Neutrophil (primary cell): ENCODE results near the gene TMEM198.

ENCODE experiments used
- H3K27ac ChIP-seq: fragments of 200-600 bp; sonication (generic); 2 replicates; pipeline ENCODE4 v1.5.1; 2016; ENCODE audit warnings: mild to moderate bottlenecking, moderate library complexity
- H3K27me3 ChIP-seq: fragments of 200-600 bp; sonication (generic); 2 replicates; pipeline ENCODE4 v1.6.0; 2016; ENCODE audit warnings: mild to moderate bottlenecking
- H3K36me3 ChIP-seq: fragments of 200-600 bp; sonication (generic); 2 replicates; pipeline ENCODE4 v1.5.1; 2017
- H3K4me1 ChIP-seq, 2 experiments: fragments of 200-600 bp in 1 of 2; sonication (generic) in 1 of 2; 1 replicate in 1 of 2; 2 replicates in 1 of 2; pipeline versions ENCODE4 v1.5.1 to v1.6.1; 2013 to 2016; ENCODE audit warnings: low read depth in 1 of 2, low read length in 1 of 2, mild to moderate bottlenecking in 1 of 2, moderate library complexity in 1 of 2; ENCODE audit not compliant: control insufficient read depth in 1 of 2, insufficient read depth in 1 of 2
- H3K4me3 ChIP-seq, 2 experiments: fragments of 200-600 bp in 1 of 2; sonication (generic) in 1 of 2; 1 replicate in 1 of 2; 2 replicates in 1 of 2; pipeline ENCODE4 v1.5.1; 2013 to 2016; ENCODE audit warnings: low read depth in 1 of 2, low read length in 1 of 2, mild to moderate bottlenecking in 1 of 2, moderate library complexity in 1 of 2
- H3K9me3 ChIP-seq: fragments of 200-600 bp; sonication (generic); 2 replicates; pipeline ENCODE4 v1.5.1; 2016
- TF ChIP-seq, protein P1 (sequence below): fragments of 200-600 bp; sonication (generic); IDR thresholded peaks from 2 replicates; pipeline ENCODE4 v1.5.1; 2016; ENCODE audit warnings: antibody characterized with exemption

Gene TMEM198

DNA sequence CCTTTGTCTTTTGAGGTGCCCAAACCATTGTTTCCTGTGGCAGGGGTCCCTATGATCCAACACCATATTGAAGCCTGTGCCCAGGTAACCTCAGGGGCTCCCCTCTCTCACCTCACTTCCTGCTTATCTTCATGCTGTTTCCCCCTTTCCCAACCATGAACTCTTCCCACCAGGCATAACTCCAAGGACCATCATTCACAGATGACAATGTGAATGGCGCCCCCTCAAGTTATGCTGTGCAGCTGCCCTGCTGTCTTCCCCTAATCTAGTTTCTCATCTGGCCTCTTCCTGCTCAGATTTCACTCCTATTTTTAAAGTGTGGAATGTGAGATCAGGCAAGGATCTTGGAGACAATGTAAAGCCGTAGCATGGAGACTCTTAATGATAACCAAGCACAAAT, 43.7 kb upstream of the TMEM198 start:
- peaks cover 28% of the 10 kb centered on the region for H3K36me3 ChIP-seq
- H3K9me3 ChIP-seq, result no peaks in the 10 kb centered on the region
- peaks cover 26% of the 10 kb centered on the region for H3K27me3 ChIP-seq
- H3K4me3 ChIP-seq, result no peak overlapping the region
- H3K27ac ChIP-seq, result no peak overlapping the region
- peaks cover 27 to 32% of the 10 kb centered on the region in 2 experiments for H3K4me1 ChIP-seq
- TF ChIP-seq, protein P1, sequence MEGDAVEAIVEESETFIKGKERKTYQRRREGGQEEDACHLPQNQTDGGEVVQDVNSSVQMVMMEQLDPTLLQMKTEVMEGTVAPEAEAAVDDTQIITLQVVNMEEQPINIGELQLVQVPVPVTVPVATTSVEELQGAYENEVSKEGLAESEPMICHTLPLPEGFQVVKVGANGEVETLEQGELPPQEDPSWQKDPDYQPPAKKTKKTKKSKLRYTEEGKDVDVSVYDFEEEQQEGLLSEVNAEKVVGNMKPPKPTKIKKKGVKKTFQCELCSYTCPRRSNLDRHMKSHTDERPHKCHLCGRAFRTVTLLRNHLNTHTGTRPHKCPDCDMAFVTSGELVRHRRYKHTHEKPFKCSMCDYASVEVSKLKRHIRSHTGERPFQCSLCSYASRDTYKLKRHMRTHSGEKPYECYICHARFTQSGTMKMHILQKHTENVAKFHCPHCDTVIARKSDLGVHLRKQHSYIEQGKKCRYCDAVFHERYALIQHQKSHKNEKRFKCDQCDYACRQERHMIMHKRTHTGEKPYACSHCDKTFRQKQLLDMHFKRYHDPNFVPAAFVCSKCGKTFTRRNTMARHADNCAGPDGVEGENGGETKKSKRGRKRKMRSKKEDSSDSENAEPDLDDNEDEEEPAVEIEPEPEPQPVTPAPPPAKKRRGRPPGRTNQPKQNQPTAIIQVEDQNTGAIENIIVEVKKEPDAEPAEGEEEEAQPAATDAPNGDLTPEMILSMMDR, result no peak

DNA sequence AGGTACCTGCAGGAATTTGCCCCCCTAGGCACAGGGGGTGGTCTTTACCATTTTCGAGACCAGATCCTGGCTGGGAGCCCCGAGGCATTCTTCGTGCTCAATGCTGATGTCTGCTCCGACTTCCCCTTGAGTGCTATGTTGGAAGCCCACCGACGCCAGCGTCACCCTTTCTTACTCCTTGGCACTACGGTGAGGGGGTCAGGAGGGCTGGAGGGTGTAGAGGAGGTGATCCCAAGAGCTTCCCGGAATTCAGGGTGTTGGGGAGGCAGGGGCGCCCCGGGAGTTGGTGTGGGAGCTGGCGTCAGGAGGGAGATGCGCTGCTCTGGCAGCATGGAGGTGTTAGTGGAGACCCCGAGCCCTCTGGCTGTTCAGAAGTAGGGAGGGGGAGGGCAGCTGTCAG, 42.0 kb upstream of the TMEM198 start:
- Histone ChIP-seq H3K27ac (no peak overlapping the region), H3K4me1 (peaks cover 22 to 29% of the 10 kb centered on the region in 2 experiments), H3K36me3 (peaks cover 45% of the 10 kb centered on the region), H3K9me3 (no peaks in the 10 kb centered on the region), H3K4me3 (no peak overlapping the region), H3K27me3 (peaks cover 9% of the 10 kb centered on the region)
- TF ChIP-seq, protein P1, result no peak

DNA sequence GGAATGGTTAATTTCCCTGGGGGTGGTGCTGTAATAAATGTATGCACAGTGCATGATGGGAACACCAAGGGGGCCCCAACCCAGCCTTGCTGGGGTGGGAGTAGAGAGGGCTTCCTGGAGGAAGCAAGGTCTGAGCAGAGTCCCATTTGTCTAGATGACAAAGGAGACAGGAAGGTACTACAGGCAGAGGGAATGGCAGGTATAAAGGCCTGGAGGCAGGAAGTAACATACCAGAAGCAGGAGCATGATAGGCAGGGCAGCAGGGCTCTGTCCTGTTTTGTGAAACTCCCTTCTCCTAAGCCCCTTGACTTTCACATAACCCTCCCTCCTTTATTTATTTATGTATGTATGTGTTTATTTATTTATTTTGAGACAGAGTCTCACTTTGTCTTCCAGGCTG, 41.2 kb upstream of the TMEM198 start:
- no peaks in the 10 kb centered on the region for H3K9me3 ChIP-seq
- peaks cover 53% of the 10 kb centered on the region for H3K36me3 ChIP-seq
- no peak overlapping the region for H3K4me3 ChIP-seq
- H3K27me3 ChIP-seq, result peaks cover 1% of the 10 kb centered on the region
- H3K4me1 ChIP-seq, result peaks cover 15 to 21% of the 10 kb centered on the region in 2 experiments
- TF ChIP-seq, protein P1, result no peak
- no peak overlapping the region for H3K27ac ChIP-seq

DNA sequence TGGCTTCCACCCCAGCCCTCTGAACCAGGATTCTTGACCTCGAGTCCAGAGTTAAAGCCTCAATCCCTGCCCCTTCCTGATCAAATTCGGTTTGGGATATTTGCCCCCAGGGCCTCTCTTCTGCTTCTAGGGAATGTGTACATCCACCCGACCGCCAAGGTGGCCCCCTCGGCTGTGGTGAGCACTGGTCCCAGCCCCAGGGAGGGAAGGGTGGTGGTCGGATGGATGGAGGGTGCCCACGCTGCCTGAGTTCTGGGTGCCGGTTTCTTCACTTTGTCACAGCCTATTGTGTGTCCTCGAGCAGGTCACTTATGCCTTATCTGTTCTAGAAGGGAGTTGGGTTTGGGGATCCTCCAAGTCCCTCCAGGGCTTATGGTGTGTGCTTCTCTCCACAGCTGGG, 38.2 kb upstream of the TMEM198 start:
- TF ChIP-seq, protein P1, result no peak
- Histone ChIP-seq H3K27ac (no peak overlapping the region), H3K9me3 (no peaks in the 10 kb centered on the region), H3K27me3 (peaks cover 25% of the 10 kb centered on the region), H3K36me3 (peaks cover 53% of the 10 kb centered on the region), H3K4me1 (no peaks in the 10 kb centered on the region), H3K4me3 (no peak overlapping the region)

DNA sequence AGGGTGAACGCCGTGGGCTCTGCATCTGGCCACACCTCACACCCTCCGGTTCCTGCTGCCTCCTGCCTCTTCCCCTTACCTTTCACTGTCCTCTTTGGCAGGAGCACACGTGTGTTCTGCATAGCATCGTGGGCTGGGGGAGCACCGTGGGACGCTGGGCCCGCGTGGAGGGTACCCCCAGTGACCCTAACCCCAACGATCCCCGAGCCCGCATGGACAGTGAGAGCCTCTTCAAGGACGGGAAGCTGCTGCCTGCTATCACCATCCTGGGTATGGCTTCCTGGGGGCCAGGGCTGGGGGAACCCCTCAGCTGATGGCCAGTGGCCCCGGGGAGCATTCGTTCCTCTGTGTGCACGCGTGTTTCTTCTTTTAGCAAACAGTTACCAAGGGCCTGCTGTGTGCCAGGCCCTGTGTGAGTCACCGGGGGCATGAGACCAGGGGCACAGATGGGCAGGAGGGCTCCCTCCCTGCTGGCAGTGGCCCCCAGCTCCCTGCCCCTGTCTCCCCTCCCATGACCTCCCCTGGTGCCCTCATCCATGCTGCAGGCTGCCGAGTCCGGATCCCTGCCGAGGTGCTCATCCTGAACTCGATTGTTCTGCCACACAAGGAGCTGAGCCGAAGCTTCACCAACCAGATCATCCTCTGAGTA, 37.6 kb upstream of the TMEM198 start:
- TF ChIP-seq, protein P1, result no peak
- H3K27ac ChIP-seq, result no peak overlapping the region
- peaks cover 32% of the 10 kb centered on the region for H3K27me3 ChIP-seq
- no peak overlapping the region for H3K4me3 ChIP-seq
- no peaks in the 10 kb centered on the region for H3K9me3 ChIP-seq
- H3K4me1 ChIP-seq, result no peaks in the 10 kb centered on the region
- H3K36me3 ChIP-seq, result peaks cover 53% of the 10 kb centered on the region
